ENCODE measurements around the gene EIF3F.

Gene EIF3F

GRCh38 chr11:8036986-8037385 is 49.8 kb downstream of the EIF3F start:
- no peak overlapping the region for H3K4me3 ChIP-seq (ENCODE audit: low read depth, low read length)
- DNase-seq (ENCODE audit: low read depth): no peak
- no peak for TF ChIP-seq CTCF (IDR thresholded peaks at IDR 0.05; ENCODE audit: insufficient read depth, low read depth, low read length, missing control alignments)

- no peak for DNase-seq (ENCODE audit: low read depth)
- H3K4me3 ChIP-seq (ENCODE audit: low read depth, low read length): no peak overlapping the region
- no peak for TF ChIP-seq CTCF (IDR thresholded peaks at IDR 0.05; ENCODE audit: insufficient read depth, low read depth, low read length, missing control alignments)
Observed at GRCh38 chr11:8038393-8038792, 51.3 kb downstream of the EIF3F start.

- no peak for TF ChIP-seq CTCF (IDR thresholded peaks at IDR 0.05; ENCODE audit: insufficient read depth, low read depth, low read length, missing control alignments)
- no peak for DNase-seq (ENCODE audit: low read depth)
- no peak overlapping the region for H3K4me3 ChIP-seq (ENCODE audit: low read depth, low read length)
Observed at GRCh38 chr11:8038811-8039529, 51.8 kb downstream of the EIF3F start.

DNA sequence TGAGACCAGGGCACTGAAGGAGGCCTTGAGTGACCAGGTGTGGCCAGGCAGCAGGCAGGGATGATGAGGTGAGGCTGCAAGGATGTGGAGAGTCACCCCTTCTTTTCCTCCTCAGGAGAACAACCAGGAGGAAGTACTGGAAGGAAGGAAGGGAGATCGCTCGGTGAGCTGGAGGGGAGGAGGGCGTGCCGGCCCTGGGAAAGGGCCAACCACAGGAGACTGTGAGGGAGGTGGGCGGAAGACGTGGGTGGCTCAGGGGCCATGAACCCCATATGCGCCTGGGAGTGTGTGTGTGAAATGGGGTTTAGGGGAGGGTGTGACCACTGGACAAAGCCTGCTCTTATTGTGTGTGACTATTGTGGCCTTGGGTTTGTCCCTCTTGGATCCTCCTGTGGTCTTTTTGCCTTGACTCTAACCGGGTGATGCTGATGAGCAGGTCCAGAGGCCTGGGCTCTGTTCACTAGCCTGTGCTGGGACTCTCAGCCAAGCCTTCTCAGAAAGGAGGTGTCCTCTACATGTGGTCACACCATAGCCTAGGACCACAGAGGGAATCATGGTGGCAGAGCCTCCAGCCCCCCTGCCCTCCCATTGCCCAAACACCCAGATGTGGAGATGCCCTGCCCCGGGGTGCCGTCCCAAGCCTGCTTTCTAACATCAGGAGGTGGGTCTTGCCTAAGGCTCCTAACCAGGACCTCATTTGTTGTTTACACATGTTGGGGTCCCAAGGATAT is 52.6 kb downstream of the EIF3F start:
- no peak overlapping the region for H3K4me3 ChIP-seq (ENCODE audit: low read depth, low read length)
- no peak for DNase-seq (ENCODE audit: low read depth)
- TF ChIP-seq CTCF (IDR thresholded peaks at IDR 0.05; ENCODE audit: insufficient read depth, low read depth, low read length, missing control alignments): no peak

GRCh38 chr11:8040261-8040920 is 53.3 kb downstream of the EIF3F start:
- no peak for DNase-seq (ENCODE audit: low read depth)
- no peak for TF ChIP-seq CTCF (IDR thresholded peaks at IDR 0.05; ENCODE audit: insufficient read depth, low read depth, low read length, missing control alignments)
- no peak overlapping the region for H3K4me3 ChIP-seq (ENCODE audit: low read depth, low read length)

- TF ChIP-seq CTCF (IDR thresholded peaks at IDR 0.05; ENCODE audit: insufficient read depth, low read depth, low read length, missing control alignments): no peak
- no peak overlapping the region for H3K4me3 ChIP-seq (ENCODE audit: low read depth, low read length)
- DNase-seq (ENCODE audit: low read depth): no peak
Observed at GRCh38 chr11:8040921-8041285, 53.8 kb downstream of the EIF3F start.
